ENCODE measurements around the gene ACP7.
"Not testable (repeated sequence)": the region's sequence is repeated elsewhere in the genome, so short reads cannot be mapped to it uniquely, and the experiment has no call there.

Gene ACP7

GRCh38 chr19:39132344-39132969 lies 48.3 kb downstream of the ACP7 start:
- no peak for DNase-seq (ENCODE audit: low spot score)

- DNase-seq (ENCODE audit: low spot score) = no peak
Measured at GRCh38 chr19:39133431-39134270, 49.5 kb downstream of the ACP7 start.

GRCh38 chr19:39135701-39136100 lies 51.5 kb downstream of the ACP7 start:
- no peak for DNase-seq (ENCODE audit: low spot score)

- peak; percentile 39 for DNase-seq (ENCODE audit: low spot score)
Measured at GRCh38 chr19:39136225-39136940, 52.2 kb downstream of the ACP7 start.

- no peak for DNase-seq (ENCODE audit: low spot score)
Measured at GRCh38 chr19:39137131-39137530, 53.0 kb downstream of the ACP7 start.

DNA sequence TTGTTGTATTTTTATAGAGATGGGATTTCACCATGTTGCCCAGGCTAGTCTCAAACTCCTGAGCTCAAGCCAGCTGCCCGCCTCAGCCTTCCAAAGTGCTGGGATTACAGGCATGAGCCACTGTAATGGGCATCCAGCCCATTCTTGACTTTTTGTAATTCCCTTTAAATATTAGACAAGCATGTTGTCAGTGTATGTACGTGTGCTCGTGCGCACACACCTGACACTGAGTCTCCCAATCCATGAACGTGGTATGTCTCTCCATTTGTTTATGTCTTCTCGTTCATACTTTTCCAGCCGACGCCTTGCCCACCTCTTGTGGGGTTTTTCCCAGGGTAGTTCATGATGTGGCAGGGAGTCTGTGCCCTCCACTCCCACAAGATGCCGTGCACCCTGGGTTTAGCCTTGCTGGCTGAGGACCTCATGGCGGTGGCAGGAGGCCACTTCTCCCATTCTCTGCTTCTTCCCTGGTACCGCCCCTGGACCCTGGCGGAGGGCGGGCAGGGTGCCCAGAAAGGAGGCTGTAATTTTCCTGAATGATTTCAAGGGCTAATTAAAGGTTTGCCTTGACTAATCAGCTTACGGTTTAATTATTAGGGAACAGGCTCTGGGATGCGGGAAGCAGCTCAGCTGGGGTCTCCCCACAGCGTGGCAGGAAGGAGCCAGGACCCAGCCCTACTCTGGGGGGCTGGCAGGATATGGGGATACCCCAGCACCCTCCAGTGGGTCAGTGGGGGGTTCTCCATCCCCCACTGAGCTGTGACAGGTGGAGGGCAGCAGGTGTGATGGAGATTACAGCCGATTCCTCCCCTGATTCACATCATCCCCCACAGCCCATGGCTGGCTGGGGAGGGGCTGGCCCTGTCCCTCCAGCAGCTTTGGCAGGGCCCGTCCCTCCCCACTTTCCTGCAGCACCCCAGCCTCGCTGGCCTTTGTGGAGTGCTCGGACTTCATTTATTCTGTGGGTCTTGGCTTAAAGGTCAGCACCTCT lies 54.3 kb downstream of the ACP7 start:
- DNase-seq (ENCODE audit: low spot score) = no peak

DNA sequence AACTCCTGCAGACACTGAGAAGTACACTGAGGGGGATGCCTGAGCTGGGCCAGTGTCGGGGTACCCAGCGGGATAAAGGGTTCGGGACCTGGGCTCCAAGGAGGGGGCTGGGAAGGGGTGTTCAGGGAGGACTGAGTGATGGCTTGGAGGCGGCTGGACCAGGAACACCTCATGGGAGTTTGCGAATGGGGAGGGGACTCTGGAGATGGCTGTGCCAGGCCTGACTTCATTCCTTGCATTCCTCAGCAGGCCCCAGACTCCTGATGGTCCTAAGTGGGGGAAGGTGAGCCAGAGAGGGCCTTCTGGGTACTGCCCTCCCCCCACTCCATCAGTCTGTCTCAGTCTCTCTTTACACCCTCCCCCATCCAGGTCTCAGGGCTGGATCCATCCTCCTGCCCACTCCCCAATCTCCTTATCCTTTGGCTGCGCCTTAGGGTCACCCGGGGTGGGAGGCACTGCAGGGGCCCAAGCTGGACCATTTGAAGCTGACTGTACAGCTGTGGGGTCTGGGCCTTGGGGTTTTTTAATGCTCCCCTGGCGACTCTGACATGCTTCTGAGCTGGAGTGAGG lies 55.2 kb downstream of the ACP7 start:
- no peak for DNase-seq (ENCODE audit: low spot score)

DNA sequence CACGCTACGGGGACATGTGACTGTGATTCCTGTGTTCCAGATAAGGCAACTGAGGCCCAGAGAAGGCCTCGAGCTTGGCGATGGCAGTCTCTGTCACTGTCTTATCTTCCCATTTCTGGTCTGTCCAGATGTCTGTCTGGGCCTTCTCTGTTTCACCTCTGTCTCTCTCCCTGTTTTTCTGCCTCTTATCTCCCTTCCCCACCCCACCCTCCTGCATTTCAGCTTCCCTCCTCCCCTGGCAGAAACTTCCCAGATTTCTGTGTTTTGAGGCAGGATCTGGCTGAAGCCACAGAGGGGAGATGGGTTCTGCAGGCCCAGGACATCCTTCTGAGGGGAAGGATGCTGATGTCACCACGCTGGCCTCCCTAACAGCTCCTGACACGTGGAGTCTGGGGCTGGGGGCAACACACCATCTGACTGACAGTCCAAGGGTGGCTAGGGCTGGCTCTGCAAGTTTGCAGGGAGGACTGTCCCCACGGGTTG lies 55.8 kb downstream of the ACP7 start:
- DNase-seq (ENCODE audit: low spot score) = no peak

- no peak for DNase-seq (ENCODE audit: low spot score)
Measured at GRCh38 chr19:39140594-39140993, 56.4 kb downstream of the ACP7 start.

DNA sequence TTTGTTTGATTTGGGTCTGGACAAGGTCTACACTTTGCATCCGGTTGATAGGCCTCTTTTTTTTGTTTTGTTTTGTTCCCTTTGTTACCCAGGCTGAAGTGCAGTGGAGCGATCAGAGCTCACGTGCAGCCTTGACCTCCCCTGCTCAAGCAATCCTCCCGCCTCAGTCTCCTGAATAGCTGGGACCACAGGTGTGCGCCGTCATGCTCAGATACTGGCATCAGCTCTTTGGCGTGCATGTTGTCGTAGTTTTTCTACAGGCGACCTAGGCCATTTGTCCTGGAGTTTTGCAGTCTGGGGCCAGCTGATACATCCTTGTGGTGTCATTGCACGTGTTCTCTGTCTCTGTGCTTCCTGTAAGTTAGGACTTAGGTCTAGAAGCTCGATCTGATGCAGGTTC lies 57.8 kb downstream of the ACP7 start:
- DNase-seq (ENCODE audit: low spot score) = no peak

GRCh38 chr19:39142630-39143029 lies 58.5 kb downstream of the ACP7 start:
- DNase-seq (ENCODE audit: low spot score) = no peak

DNA sequence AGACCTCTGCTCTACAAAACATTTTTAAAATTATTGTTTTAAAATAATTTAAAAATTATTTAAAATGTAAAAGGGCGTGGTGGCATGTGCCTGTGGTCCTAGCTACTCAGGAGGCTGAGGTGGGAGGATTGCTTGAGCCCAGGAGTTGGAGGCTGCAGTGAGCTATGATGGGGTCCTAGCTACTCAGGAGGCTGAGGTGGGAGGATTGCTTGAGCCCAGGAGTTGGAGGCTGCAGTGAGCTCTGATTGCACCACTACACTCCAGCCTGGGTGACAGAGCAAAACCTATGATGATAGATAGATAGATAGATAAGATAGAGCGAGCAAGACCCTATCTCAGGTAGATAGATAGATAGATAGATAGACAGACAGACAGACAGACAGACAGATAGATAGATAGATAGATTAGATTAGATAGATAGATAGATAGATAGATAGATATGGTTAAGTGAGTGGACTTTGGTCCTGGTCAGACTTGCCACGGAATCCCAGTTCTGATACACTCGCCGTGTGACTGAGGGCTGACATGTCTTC lies 59.7 kb downstream of the ACP7 start:
- not testable (repeated sequence) for DNase-seq (ENCODE audit: low spot score)

DNA sequence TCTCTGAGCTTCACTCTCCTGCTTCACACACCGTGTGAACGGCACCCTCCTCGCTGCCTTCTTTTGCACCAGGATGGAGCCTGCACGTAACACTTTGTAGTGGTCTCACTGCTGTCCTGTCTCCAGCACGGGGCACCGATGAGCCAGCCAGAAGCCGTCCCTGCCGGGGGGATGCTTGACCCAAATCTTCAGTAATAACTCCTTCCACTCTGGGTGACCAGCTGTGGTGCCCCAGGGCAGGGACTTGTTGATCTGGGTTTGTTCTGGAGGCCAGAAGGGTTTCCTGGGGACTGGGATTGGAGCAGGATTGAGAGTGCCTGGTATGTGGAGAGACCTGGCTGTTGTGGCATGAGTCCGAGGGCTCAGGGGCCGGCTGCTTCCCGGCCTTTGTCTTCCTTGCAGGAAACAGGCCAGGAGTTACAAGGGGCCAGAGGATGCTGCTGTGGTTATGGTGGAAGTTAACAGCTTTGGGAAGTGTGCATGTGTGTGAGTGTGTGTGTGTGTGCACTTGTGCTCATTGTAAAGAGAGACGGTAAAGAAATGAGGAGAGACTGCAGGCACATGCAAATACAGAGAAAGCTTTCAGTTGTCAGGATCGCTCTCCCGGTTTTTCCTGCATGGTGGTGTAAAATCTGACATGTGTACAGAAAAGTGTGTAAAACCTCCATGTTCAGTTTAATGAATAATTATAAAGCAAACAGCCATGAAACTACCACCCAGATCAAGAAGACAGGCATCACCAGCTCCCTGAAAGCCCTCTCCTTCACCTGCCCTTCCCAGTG lies 60.3 kb downstream of the ACP7 start:
- no peak for DNase-seq (ENCODE audit: low spot score)

GRCh38 chr19:39145180-39145953 lies 61.2 kb downstream of the ACP7 start:
- no peak for DNase-seq (ENCODE audit: low spot score)

DNA sequence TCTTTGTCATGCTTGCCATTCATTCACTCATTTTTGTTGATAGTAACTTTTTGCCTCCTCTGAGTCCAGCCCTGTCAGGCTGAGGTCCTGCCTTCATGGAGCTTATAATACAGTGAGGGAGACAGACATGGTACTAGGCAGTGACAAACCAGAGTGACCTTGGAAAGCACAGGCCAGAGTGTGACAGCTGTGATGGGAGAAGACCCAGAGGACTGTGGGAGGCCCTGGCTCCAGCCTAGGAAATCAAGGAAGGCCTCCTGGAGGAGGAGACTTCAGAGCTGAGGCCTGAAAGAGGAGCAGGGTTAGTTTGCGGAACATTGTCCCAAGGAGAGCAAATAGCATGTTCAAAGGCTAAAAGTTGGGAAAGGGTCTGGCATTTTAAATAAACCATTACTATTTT lies 61.9 kb downstream of the ACP7 start:
- DNase-seq (ENCODE audit: low spot score) = no peak

DNA sequence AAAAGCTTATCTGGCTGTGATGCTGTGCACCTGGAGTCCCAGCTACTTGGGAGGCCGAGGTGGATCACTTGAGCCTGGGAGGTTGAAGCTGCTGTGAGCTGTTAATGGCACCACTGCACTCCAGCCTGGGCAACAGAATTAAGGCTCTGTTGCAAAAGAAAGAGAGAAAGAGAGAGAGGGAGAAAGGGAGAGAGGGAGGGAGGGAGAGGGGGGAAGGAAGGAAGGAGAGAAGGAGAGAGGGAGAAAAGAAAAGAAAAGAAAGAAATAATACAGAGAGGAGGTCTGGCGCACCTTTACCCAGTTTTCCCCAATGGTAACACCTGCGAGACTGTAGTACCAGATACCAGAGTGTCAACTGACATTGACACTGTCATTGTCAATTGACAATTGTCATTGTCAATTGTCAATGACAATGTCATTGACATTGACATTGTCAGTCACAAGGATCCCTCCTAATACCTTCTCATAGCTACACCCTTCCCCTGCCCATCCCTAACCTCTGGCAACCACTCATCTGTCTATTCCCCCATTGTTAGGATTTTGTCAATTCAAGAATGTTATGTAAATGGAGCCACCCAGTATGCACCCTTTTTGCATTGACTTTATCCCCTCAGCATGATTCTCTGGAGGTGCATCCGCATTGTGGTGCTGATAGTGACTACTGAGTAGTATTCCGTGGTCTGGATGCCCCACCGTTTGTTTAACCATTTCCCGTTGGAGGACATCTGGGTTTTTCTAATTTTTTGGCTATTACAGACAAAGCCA lies 62.7 kb downstream of the ACP7 start:
- DNase-seq (ENCODE audit: low spot score) = no peak

GRCh38 chr19:39147480-39147879 lies 63.3 kb downstream of the ACP7 start:
- DNase-seq (ENCODE audit: low spot score) = no peak

DNA sequence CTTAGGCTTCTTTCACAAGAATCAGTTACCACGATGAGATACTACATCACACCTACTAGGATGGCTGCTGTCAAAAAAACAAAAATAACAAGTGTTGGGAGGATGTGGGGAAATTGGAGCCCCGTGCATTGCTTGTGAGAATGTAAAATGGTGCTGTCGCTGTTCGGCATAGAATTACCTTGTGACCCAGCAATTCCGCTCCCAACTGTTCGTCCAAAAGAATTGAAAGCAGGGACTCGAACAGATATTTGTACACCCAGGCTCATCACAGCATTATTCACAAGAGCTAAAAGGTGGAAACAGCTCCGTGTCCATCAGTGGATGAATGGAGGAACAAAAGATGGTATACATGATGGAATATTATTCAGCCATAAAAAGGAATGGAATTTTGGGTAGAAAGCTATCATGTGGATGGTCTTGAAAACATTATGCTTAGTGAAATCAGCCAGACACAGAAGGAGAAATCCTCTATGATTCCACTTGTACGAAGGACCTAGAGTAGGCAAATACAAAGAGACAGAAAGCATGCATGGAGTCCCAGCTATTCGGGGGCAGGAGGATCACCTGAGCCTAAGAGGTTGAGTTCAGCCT lies 64.9 kb downstream of the ACP7 start:
- DNase-seq (ENCODE audit: low spot score) = no peak
